ENCODE data around the gene TCP11L2. TPM values are rescaled to one million over a fixed set of nuclear protein-coding genes. Genes with fewer than 3 reads are reported as not detected.

The TCP11L2 gene
- total and polyA plus RNA-seq, 2 of the 13 experiments (the other 11 are each of a cell fraction or from before 2014, with no cell fraction given) = 4.6 to 24.1 TPM

DNA sequence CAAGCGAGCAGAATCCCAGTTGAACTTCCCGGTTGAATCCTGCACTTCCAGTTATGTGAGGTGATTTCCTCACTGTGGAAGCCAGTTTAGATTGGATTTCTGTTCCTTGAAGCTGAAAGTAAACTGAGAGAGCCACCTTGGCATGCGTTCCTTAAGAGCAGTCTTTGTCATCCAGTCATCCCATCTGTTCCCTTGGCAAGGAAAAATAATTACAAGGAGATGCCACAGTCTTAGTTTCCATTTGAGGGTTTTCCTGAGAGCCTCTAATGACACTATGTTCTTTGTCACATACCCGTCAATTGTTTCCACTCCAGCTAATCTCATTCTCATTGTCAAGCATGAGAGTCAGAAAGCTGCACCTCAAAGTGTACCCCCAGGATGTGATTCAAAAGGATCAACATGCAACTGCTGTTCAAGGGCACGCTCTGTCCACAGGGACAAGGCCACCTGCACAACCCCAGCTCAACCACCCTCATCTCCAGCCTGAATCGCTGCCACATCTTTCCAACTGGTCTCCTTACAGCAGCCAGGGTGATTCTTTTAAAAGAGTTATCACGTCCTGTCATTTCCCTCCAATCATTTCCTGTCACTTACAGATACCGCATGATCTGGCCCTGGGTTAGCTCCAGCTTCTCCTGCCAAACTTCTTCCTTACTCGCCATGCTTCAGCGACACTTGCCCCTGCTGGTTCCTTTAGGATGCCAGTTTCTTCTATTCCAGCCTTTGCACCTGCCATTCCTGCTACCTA is 18.0 kb upstream of the TCP11L2 start (continued):
- no peak for TF ChIP-seq SIX4 (CRISPR knock-in tag; IDR thresholded peaks at IDR 0.05)
- TF ChIP-seq MAFF (IDR thresholded peaks at IDR 0.05; ENCODE audit: low read depth, low read length) = no peak
- TF ChIP-seq, protein P1, sequence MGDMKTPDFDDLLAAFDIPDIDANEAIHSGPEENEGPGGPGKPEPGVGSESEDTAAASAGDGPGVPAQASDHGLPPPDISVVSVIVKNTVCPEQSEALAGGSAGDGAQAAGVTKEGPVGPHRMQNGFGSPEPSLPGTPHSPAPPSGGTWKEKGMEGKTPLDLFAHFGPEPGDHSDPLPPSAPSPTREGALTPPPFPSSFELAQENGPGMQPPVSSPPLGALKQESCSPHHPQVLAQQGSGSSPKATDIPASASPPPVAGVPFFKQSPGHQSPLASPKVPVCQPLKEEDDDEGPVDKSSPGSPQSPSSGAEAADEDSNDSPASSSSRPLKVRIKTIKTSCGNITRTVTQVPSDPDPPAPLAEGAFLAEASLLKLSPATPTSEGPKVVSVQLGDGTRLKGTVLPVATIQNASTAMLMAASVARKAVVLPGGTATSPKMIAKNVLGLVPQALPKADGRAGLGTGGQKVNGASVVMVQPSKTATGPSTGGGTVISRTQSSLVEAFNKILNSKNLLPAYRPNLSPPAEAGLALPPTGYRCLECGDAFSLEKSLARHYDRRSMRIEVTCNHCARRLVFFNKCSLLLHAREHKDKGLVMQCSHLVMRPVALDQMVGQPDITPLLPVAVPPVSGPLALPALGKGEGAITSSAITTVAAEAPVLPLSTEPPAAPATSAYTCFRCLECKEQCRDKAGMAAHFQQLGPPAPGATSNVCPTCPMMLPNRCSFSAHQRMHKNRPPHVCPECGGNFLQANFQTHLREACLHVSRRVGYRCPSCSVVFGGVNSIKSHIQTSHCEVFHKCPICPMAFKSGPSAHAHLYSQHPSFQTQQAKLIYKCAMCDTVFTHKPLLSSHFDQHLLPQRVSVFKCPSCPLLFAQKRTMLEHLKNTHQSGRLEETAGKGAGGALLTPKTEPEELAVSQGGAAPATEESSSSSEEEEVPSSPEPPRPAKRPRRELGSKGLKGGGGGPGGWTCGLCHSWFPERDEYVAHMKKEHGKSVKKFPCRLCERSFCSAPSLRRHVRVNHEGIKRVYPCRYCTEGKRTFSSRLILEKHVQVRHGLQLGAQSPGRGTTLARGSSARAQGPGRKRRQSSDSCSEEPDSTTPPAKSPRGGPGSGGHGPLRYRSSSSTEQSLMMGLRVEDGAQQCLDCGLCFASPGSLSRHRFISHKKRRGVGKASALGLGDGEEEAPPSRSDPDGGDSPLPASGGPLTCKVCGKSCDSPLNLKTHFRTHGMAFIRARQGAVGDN (CRISPR knock-in tag; IDR thresholded peaks at IDR 0.05) = peak; percentile 60; the same call in 1 of the 2 replicates
- TF ChIP-seq ZFP41 (CRISPR knock-in tag; IDR thresholded peaks at IDR 0.05; ENCODE audit: borderline replicate concordance) = no peak
- TF ChIP-seq, protein P2, sequence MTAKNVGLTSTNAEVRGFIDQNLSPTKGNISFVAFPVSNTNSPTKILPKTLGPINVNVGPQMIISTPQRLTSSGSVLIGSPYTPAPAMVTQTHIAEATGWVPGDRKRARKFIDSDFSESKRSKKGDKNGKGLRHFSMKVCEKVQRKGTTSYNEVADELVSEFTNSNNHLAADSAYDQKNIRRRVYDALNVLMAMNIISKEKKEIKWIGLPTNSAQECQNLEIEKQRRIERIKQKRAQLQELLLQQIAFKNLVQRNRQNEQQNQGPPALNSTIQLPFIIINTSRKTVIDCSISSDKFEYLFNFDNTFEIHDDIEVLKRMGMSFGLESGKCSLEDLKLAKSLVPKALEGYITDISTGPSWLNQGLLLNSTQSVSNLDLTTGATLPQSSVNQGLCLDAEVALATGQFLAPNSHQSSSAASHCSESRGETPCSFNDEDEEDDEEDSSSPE (CRISPR knock-in tag; IDR thresholded peaks at IDR 0.05) = no peak
- TF ChIP-seq, protein P3, sequence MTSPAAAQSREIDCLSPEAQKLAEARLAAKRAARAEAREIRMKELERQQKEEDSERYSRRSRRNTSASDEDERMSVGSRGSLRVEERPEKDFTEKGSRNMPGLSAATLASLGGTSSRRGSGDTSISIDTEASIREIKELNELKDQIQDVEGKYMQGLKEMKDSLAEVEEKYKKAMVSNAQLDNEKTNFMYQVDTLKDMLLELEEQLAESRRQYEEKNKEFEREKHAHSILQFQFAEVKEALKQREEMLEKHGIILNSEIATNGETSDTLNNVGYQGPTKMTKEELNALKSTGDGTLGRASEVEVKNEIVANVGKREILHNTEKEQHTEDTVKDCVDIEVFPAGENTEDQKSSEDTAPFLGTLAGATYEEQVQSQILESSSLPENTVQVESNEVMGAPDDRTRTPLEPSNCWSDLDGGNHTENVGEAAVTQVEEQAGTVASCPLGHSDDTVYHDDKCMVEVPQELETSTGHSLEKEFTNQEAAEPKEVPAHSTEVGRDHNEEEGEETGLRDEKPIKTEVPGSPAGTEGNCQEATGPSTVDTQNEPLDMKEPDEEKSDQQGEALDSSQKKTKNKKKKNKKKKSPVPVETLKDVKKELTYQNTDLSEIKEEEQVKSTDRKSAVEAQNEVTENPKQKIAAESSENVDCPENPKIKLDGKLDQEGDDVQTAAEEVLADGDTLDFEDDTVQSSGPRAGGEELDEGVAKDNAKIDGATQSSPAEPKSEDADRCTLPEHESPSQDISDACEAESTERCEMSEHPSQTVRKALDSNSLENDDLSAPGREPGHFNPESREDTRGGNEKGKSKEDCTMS (CRISPR knock-in tag; conservative IDR thresholded peaks at IDR 0.05) = no peak
- TF ChIP-seq ZNF282 (IDR thresholded peaks at IDR 0.05; ENCODE audit: partially characterized antibody) = no peak
- TF ChIP-seq, protein P4, sequence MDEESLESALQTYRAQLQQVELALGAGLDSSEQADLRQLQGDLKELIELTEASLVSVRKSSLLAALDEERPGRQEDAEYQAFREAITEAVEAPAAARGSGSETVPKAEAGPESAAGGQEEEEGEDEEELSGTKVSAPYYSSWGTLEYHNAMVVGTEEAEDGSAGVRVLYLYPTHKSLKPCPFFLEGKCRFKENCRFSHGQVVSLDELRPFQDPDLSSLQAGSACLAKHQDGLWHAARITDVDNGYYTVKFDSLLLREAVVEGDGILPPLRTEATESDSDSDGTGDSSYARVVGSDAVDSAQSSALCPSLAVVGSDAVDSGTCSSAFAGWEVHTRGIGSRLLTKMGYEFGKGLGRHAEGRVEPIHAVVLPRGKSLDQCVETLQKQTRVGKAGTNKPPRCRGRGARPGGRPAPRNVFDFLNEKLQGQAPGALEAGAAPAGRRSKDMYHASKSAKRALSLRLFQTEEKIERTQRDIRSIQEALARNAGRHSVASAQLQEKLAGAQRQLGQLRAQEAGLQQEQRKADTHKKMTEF (CRISPR knock-in tag; IDR thresholded peaks at IDR 0.05) = peak; percentile 84
- TF ChIP-seq ZNF552 (CRISPR knock-in tag; IDR thresholded peaks at IDR 0.05; ENCODE audit: borderline replicate concordance) = no peak
- TF ChIP-seq ZNF782 (CRISPR knock-in tag; IDR thresholded peaks at IDR 0.05; ENCODE audit: borderline replicate concordance) = no peak
- TF ChIP-seq ZNF329 (CRISPR knock-in tag; IDR thresholded peaks at IDR 0.05; ENCODE audit: low read depth) = no peak
- no peak for TF ChIP-seq ZNF121 (CRISPR knock-in tag; IDR thresholded peaks at IDR 0.05)
- TF ChIP-seq NCOA5 (CRISPR knock-in tag; IDR thresholded peaks at IDR 0.05) = no peak
- TF ChIP-seq ARNTL (CRISPR knock-in tag; IDR thresholded peaks at IDR 0.05) = peak; percentile 69; the same call in 1 of the 2 replicates
- TF ChIP-seq, protein P5, sequence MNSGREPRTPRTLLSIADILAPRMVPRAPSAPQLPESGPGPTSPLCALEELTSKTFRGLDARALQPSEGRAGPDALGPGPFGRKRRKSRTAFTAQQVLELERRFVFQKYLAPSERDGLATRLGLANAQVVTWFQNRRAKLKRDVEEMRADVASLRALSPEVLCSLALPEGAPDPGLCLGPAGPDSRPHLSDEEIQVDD (CRISPR knock-in tag; IDR thresholded peaks at IDR 0.05; ENCODE audit: borderline replicate concordance) = no peak
- no peak for TF ChIP-seq ZNF143 (CRISPR knock-in tag; IDR thresholded peaks at IDR 0.05)
- peak; percentile 88 for TF ChIP-seq TEAD3 (CRISPR knock-in tag; optimal IDR thresholded peaks at IDR 0.05; ENCODE audit: borderline replicate concordance)
- TF ChIP-seq, protein P6, sequence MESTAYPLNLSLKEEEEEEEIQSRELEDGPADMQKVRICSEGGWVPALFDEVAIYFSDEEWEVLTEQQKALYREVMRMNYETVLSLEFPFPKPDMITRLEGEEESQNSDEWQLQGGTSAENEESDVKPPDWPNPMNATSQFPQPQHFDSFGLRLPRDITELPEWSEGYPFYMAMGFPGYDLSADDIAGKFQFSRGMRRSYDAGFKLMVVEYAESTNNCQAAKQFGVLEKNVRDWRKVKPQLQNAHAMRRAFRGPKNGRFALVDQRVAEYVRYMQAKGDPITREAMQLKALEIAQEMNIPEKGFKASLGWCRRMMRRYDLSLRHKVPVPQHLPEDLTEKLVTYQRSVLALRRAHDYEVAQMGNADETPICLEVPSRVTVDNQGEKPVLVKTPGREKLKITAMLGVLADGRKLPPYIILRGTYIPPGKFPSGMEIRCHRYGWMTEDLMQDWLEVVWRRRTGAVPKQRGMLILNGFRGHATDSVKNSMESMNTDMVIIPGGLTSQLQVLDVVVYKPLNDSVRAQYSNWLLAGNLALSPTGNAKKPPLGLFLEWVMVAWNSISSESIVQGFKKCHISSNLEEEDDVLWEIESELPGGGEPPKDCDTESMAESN (CRISPR knock-in tag; conservative IDR thresholded peaks at IDR 0.05) = no peak
